ENCODE data around the gene CDC42BPA. TPM values are rescaled to one million over a fixed set of nuclear protein-coding genes. Genes with fewer than 3 reads are reported as not detected.

Gene CDC42BPA
- polyA plus RNA-seq, 1 donor from 2014 or later = 22.9 TPM

DNA sequence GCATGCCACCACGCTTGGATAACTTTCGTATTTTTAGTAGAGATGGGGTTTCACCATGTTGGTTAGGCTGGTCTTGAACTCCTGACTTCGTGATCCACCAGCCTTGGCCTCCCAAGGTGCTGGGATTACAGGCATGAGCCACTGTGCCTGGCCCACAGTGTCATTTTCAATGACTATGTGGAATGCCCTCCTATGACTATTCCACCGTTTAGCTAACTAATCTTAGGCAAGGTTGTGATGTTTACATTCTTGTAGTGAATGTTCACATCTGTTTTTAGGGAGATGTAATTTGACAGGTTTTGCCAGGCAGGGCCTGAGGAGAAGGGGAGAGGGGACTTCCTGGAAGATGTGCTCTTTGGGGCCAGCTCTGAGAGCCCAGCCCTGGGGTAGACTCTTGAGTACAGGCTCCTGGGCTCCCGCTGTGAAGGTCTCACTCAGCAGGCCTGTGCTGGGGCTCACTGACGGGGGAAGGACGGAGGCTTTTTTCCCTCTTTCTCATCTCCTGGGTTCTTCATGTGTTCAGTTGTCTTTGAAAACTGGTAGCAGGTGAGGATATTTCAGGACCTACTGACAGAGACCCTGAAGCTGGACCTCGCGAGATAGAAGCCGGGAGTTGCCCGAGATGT is 365.0 kb downstream of the CDC42BPA start:
- TF ChIP-seq MXI1 (conservative IDR thresholded peaks at IDR 0.05; ENCODE audit: poor library complexity, severe bottlenecking) = no peak
- TF ChIP-seq EZH2 (IDR thresholded peaks at IDR 0.05; ENCODE audit: borderline replicate concordance, insufficient read depth, low read length, poor library complexity, severe bottlenecking) = no peak
- TF ChIP-seq, protein P1, sequence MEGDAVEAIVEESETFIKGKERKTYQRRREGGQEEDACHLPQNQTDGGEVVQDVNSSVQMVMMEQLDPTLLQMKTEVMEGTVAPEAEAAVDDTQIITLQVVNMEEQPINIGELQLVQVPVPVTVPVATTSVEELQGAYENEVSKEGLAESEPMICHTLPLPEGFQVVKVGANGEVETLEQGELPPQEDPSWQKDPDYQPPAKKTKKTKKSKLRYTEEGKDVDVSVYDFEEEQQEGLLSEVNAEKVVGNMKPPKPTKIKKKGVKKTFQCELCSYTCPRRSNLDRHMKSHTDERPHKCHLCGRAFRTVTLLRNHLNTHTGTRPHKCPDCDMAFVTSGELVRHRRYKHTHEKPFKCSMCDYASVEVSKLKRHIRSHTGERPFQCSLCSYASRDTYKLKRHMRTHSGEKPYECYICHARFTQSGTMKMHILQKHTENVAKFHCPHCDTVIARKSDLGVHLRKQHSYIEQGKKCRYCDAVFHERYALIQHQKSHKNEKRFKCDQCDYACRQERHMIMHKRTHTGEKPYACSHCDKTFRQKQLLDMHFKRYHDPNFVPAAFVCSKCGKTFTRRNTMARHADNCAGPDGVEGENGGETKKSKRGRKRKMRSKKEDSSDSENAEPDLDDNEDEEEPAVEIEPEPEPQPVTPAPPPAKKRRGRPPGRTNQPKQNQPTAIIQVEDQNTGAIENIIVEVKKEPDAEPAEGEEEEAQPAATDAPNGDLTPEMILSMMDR (IDR thresholded peaks at IDR 0.05; ENCODE audit: poor library complexity, severe bottlenecking) = no peak
- TF ChIP-seq RAD21 (conservative IDR thresholded peaks at IDR 0.05) = no peak
- TF ChIP-seq SMC3 (conservative IDR thresholded peaks at IDR 0.05; ENCODE audit: poor library complexity) = no peak
- no peak overlapping the region for H2AFZ ChIP-seq (ENCODE audit: low read depth, low read length)
- no peak overlapping the region for H3K27ac ChIP-seq (ENCODE audit: low read length)
- H3K9me2 ChIP-seq (ENCODE audit: insufficient read depth, low read length) = no peaks in the 10 kb centered on the region
- no peaks in the 10 kb centered on the region for H4K20me1 ChIP-seq (ENCODE audit: insufficient read depth)
- H3K79me2 ChIP-seq (replicated peaks; ENCODE audit: insufficient read depth, low read length) = no peaks in the 10 kb centered on the region
- no peaks in the 10 kb centered on the region for H3F3A ChIP-seq (ENCODE audit: insufficient read depth, low read length, poor library complexity, severe bottlenecking)
- H3K4me3 ChIP-seq (ENCODE audit: low read length) = no peak overlapping the region
- no peaks in the 10 kb centered on the region for H3K9me3 ChIP-seq (ENCODE audit: low read length)
- H3K9ac ChIP-seq (ENCODE audit: low read length) = no peak overlapping the region
- H3K36me3 ChIP-seq (ENCODE audit: insufficient read depth, low read length) = no peaks in the 10 kb centered on the region
- H3K27me3 ChIP-seq (ENCODE audit: insufficient read depth, low read depth, low read length) = no peaks in the 10 kb centered on the region
- H3K4me2 ChIP-seq (ENCODE audit: low read length) = no peak overlapping the region

DNA sequence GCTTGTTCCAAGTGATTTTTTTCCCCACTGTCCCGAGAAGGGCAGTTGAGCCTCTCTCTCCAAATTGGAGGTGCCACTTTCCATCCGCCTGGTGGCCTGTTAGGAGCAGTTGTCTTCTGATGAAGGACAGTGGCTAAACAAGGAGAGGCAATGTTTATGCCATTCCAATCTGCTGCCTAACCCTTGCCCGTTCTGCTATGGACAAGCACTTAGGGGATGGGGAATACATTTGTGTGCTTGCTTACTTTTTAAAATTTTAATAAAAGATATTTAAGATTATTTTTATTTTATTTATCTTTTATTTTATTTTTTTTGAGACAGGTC is 366.2 kb downstream of the CDC42BPA start:
- Histone ChIP-seq H3K36me3 (ENCODE audit: insufficient read depth, low read length) (no peaks in the 10 kb centered on the region), H4K20me1 (ENCODE audit: insufficient read depth) (no peaks in the 10 kb centered on the region), H3K4me2 (ENCODE audit: low read length) (no peak overlapping the region), H3K79me2 (replicated peaks; ENCODE audit: insufficient read depth, low read length) (no peaks in the 10 kb centered on the region), H3K27me3 (ENCODE audit: insufficient read depth, low read depth, low read length) (no peaks in the 10 kb centered on the region), H2AFZ (ENCODE audit: low read depth, low read length) (no peak overlapping the region), H3K9me2 (ENCODE audit: insufficient read depth, low read length) (no peaks in the 10 kb centered on the region), H3F3A (ENCODE audit: insufficient read depth, low read length, poor library complexity, severe bottlenecking) (no peaks in the 10 kb centered on the region), H3K9me3 (ENCODE audit: low read length) (no peaks in the 10 kb centered on the region), H3K27ac (ENCODE audit: low read length) (no peak overlapping the region), H3K4me3 (ENCODE audit: low read length) (no peak overlapping the region), H3K9ac (ENCODE audit: low read length) (no peak overlapping the region)
- TF ChIP-seq EP300 (conservative IDR thresholded peaks at IDR 0.05; ENCODE audit: poor library complexity, severe bottlenecking) (no peak), MXI1 (conservative IDR thresholded peaks at IDR 0.05; ENCODE audit: poor library complexity, severe bottlenecking) (no peak), RAD21 (conservative IDR thresholded peaks at IDR 0.05) (no peak), SMC3 (conservative IDR thresholded peaks at IDR 0.05; ENCODE audit: poor library complexity) (no peak), TAF1 (IDR thresholded peaks at IDR 0.05; ENCODE audit: low read depth) (no peak), POLR2AphosphoS5 (IDR thresholded peaks at IDR 0.05) (no peak), EZH2 (IDR thresholded peaks at IDR 0.05; ENCODE audit: borderline replicate concordance, insufficient read depth, low read length, poor library complexity, severe bottlenecking) (no peak)
- TF ChIP-seq, protein P1 (IDR thresholded peaks at IDR 0.05; ENCODE audit: poor library complexity, severe bottlenecking) = no peak
- TF ChIP-seq, protein P2, sequence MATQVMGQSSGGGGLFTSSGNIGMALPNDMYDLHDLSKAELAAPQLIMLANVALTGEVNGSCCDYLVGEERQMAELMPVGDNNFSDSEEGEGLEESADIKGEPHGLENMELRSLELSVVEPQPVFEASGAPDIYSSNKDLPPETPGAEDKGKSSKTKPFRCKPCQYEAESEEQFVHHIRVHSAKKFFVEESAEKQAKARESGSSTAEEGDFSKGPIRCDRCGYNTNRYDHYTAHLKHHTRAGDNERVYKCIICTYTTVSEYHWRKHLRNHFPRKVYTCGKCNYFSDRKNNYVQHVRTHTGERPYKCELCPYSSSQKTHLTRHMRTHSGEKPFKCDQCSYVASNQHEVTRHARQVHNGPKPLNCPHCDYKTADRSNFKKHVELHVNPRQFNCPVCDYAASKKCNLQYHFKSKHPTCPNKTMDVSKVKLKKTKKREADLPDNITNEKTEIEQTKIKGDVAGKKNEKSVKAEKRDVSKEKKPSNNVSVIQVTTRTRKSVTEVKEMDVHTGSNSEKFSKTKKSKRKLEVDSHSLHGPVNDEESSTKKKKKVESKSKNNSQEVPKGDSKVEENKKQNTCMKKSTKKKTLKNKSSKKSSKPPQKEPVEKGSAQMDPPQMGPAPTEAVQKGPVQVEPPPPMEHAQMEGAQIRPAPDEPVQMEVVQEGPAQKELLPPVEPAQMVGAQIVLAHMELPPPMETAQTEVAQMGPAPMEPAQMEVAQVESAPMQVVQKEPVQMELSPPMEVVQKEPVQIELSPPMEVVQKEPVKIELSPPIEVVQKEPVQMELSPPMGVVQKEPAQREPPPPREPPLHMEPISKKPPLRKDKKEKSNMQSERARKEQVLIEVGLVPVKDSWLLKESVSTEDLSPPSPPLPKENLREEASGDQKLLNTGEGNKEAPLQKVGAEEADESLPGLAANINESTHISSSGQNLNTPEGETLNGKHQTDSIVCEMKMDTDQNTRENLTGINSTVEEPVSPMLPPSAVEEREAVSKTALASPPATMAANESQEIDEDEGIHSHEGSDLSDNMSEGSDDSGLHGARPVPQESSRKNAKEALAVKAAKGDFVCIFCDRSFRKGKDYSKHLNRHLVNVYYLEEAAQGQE (IDR thresholded peaks at IDR 0.05; ENCODE audit: borderline replicate concordance) = no peak
